CD14-positive monocyte (primary cell): ENCODE measurements around the gene KCNN4. TPM values are rescaled to one million over a fixed set of nuclear protein-coding genes. Genes with fewer than 3 reads are reported as not detected.

Experiments
- DNase-seq, 3 donors: peaks; one replicate each; pipeline ENCODE4 v3.0.0-alpha.2; 2011 to 2022
- H2AFZ ChIP-seq: 2 replicates; pipeline ENCODE4 v1.6.0; 2012; ENCODE audit warnings: mild to moderate bottlenecking, low read depth, low read length, inconsistent platforms; ENCODE audit not compliant: insufficient read depth, poor library complexity, severe bottlenecking
- H3K27ac ChIP-seq, 2 donors: 1 replicate in 1 of 2; 2 replicates in 1 of 2; pipeline ENCODE4 v1.5.1; 2012 to 2013; ENCODE audit warnings: low read length in 2 of 2, control low read depth in 1 of 2, inconsistent platforms in 1 of 2, low read depth in 1 of 2, mild to moderate bottlenecking in 1 of 2
- H3K27me3 ChIP-seq, 2 donors: one replicate each; pipeline versions ENCODE4 v1.6.0 to v1.6.1; 2011 to 2013; ENCODE audit warnings: low read length in 2 of 2; ENCODE audit not compliant: control insufficient read depth in 2 of 2, insufficient read depth in 2 of 2
- H3K36me3 ChIP-seq, 2 donors: replicated peaks in 1 of 2; 1 replicate in 1 of 2; 2 replicates in 1 of 2; pipeline versions ENCODE4 v1.5.1 to v1.6.1; 2012 to 2013; ENCODE audit warnings: low read length in 2 of 2, control low read depth in 1 of 2, inconsistent platforms in 1 of 2, mild to moderate bottlenecking in 1 of 2; ENCODE audit not compliant: insufficient read depth in 2 of 2, control insufficient read depth in 1 of 2
- H3K4me1 ChIP-seq, 2 donors: 1 replicate in 1 of 2; 2 replicates in 1 of 2; pipeline versions ENCODE4 v1.5.1 to v1.6.1; 2012 to 2013; ENCODE audit warnings: low read length in 2 of 2, control low read depth in 1 of 2, inconsistent platforms in 1 of 2, mild to moderate bottlenecking in 1 of 2, moderate library complexity in 1 of 2; ENCODE audit not compliant: insufficient read depth in 2 of 2, control insufficient read depth in 1 of 2
- H3K4me2 ChIP-seq: replicated peaks from 2 replicates; pipeline ENCODE3; 2012; ENCODE audit warnings: low read length, moderate library complexity, mild to moderate bottlenecking; ENCODE audit not compliant: poor library complexity, severe bottlenecking; ENCODE audit errors: extremely low read depth
- H3K4me3 ChIP-seq, 3 experiments: fragments of 200-600 bp in 1 of 3; sonication (generic) in 1 of 3; replicated peaks in 1 of 3; 1 replicate in 2 of 3; 2 replicates in 1 of 3; pipeline ENCODE4 v1.5.1; 2011 to 2013; ENCODE audit warnings: low read length in 3 of 3, mild to moderate bottlenecking in 3 of 3, control low read depth in 2 of 3, low read depth in 2 of 3, inconsistent platforms in 1 of 3, moderate library complexity in 1 of 3
- H3K79me2 ChIP-seq: 2 replicates; pipeline ENCODE4 v1.6.0; 2012; ENCODE audit warnings: mild to moderate bottlenecking, control low read depth, inconsistent platforms, low read length, moderate library complexity; ENCODE audit not compliant: insufficient read depth
- H3K9ac ChIP-seq: 2 replicates; pipeline ENCODE4 v1.6.0; 2017; ENCODE audit warnings: low read length, mild to moderate bottlenecking; ENCODE audit not compliant: insufficient read depth, poor library complexity, severe bottlenecking
- H3K9me3 ChIP-seq, 2 donors: replicated peaks in 1 of 2; 1 replicate in 1 of 2; 2 replicates in 1 of 2; pipeline versions ENCODE4 v1.5.1 to v1.6.1; 2012 to 2013; ENCODE audit warnings: low read length in 2 of 2, control low read depth in 1 of 2; ENCODE audit not compliant: control insufficient read depth in 1 of 2, insufficient read depth in 1 of 2
- H4K20me1 ChIP-seq: 2 replicates; pipeline ENCODE4 v1.6.0; 2012; ENCODE audit warnings: mild to moderate bottlenecking, low read length, control low read depth, moderate library complexity; ENCODE audit not compliant: insufficient read depth
- H3K27ac Mint-ChIP-seq, 7 donors: one replicate each; pipeline ENCODE4 v1.8.0; 2020; ENCODE audit warnings: mild to moderate bottlenecking in 7 of 7, mixed read lengths in 7 of 7, moderate library complexity in 6 of 7, inconsistent platforms in 2 of 7
- H3K27me3 Mint-ChIP-seq, 3 donors: one replicate each; pipeline ENCODE4 v1.8.0; 2021 to 2022; ENCODE audit warnings: low read depth in 3 of 3, mild to moderate bottlenecking in 3 of 3, mixed read lengths in 3 of 3, moderate library complexity in 3 of 3, inconsistent platforms in 1 of 3
- H3K36me3 Mint-ChIP-seq, 2 donors: one replicate each; pipeline ENCODE4 v1.8.0; 2020; ENCODE audit warnings: mixed read lengths in 2 of 2, inconsistent platforms in 1 of 2, mild to moderate bottlenecking in 1 of 2
- H3K4me1 Mint-ChIP-seq: one replicate; pipeline ENCODE4 v1.8.0; 2020; ENCODE audit warnings: mild to moderate bottlenecking, mixed read lengths
- H3K4me3 Mint-ChIP-seq, 2 donors: one replicate each; pipeline ENCODE4 v1.8.0; 2020; ENCODE audit warnings: mild to moderate bottlenecking in 2 of 2, mixed read lengths in 2 of 2, moderate library complexity in 1 of 2
- H3K9me3 Mint-ChIP-seq, 7 donors: one replicate each; pipeline ENCODE4 v1.8.0; 2020 to 2022; ENCODE audit warnings: mixed read lengths in 7 of 7, mild to moderate bottlenecking in 6 of 7, moderate library complexity in 6 of 7, inconsistent platforms in 2 of 7
- WGBS: methylation state at CpG from one replicate; pipeline ENCODE4 v1.1.5; 2013; ENCODE audit warnings: missing lambda C conversion rate; ENCODE audit not compliant: insufficient coverage; 5-methylcytosine and 5-hydroxymethylcytosine counted together
- intact Hi-C, 2 donors: fragments of 100-400 bp; cut with micrococcal nuclease; formaldehyde crosslinking; loops; one replicate each; pipeline versions ENCODE4 v1.15.0 to v1.15.1; 2023
- polyA plus RNA-seq, 3 donors: library from polyadenylated mRNA; depleted of rRNA in 1 of 3; unstranded in 2 of 3; stranded (reverse) in 1 of 3; fragments of 300-500 nt in 2 of 3; fragments of >200 nt in 1 of 3; fragmentation: Illumina TruSeq in 2 of 3; gene quantifications; 1 replicate in 2 of 3; 2 replicates in 1 of 3; pipeline ENCODE4 v1.2.3, GENCODE V29; 2012 to 2021
- TF ChIP-seq, protein P1 (sequence below): fragments of 200-600 bp; IDR thresholded peaks from one replicate; pipeline ENCODE4 v1.8.0; 2022; ENCODE audit warnings: antibody characterized with exemption, mild to moderate bottlenecking

KCNN4 gene
- polyA plus RNA-seq, 3 donors: 12.9 to 70.4 (median 17.1) TPM

GRCh38 chr19:43814663-43815352 lies 34.0 kb upstream of the KCNN4 start:
- Histone ChIP-seq H3K79me2 (no peaks in the 10 kb centered on the region), H3K27ac (no peak overlapping the region), H3K4me2 (no peak overlapping the region), H3K4me1 (no peaks in the 10 kb centered on the region), H3K36me3 (no peaks in the 10 kb centered on the region), H4K20me1 (no peaks in the 10 kb centered on the region), H2AFZ (no peak overlapping the region), H3K4me3 (no peak overlapping the region), H3K9me3 (peaks cover 2 to 4% of the 10 kb centered on the region in 2 donors), H3K27me3 (peaks cover 8 to 9% of the 10 kb centered on the region in 2 donors), H3K9ac (no peak overlapping the region)
- H3K27ac Mint-ChIP-seq: no peak overlapping the region
- H3K9me3 Mint-ChIP-seq: peaks cover 2 to 10% (median 7%) of the 10 kb centered on the region in 7 donors
- no peak for DNase-seq
- TF ChIP-seq, protein P1, sequence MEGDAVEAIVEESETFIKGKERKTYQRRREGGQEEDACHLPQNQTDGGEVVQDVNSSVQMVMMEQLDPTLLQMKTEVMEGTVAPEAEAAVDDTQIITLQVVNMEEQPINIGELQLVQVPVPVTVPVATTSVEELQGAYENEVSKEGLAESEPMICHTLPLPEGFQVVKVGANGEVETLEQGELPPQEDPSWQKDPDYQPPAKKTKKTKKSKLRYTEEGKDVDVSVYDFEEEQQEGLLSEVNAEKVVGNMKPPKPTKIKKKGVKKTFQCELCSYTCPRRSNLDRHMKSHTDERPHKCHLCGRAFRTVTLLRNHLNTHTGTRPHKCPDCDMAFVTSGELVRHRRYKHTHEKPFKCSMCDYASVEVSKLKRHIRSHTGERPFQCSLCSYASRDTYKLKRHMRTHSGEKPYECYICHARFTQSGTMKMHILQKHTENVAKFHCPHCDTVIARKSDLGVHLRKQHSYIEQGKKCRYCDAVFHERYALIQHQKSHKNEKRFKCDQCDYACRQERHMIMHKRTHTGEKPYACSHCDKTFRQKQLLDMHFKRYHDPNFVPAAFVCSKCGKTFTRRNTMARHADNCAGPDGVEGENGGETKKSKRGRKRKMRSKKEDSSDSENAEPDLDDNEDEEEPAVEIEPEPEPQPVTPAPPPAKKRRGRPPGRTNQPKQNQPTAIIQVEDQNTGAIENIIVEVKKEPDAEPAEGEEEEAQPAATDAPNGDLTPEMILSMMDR: no peak
- H3K4me3 Mint-ChIP-seq: no peak overlapping the region
- intact Hi-C loops: no loop called here
- H3K4me1 Mint-ChIP-seq: peaks cover under 1% of the 10 kb centered on the region
- H3K27me3 Mint-ChIP-seq: peaks cover 15 to 23% (median 16%) of the 10 kb centered on the region in 3 donors
- WGBS: 89% methylated on average over 1 of the region's 5 CpGs
- no peaks in the 10 kb centered on the region for H3K36me3 Mint-ChIP-seq

DNA sequence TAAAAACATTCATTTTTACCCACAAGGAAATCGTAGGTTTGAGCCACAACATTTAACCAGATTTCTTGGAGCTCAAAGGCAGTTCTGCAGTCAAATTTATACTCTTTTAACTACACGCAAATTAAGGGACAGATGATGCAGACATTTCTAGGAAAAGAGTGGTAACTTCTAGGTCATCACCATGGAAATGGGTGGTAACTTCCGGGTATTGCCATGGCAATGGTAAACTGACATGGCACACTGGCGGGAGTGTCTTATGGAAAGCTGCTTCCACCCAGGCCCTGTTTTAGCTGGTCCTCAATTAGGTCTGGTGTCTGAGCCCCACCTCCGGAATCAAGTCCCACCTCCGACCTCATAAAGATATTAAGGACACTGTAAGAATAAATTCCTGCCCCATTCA lies 31.9 kb upstream of the KCNN4 start:
- Histone ChIP-seq H3K4me2 (no peak overlapping the region), H3K79me2 (no peaks in the 10 kb centered on the region), H3K4me1 (no peaks in the 10 kb centered on the region), H3K36me3 (no peaks in the 10 kb centered on the region), H2AFZ (no peak overlapping the region), H3K9ac (no peak overlapping the region), H3K27ac (no peak overlapping the region), H3K4me3 (no peak overlapping the region), H4K20me1 (no peaks in the 10 kb centered on the region), H3K9me3 (no peaks in the 10 kb centered on the region), H3K27me3 (no peaks in the 10 kb centered on the region)
- WGBS: 89% methylated on average over 2 of the region's 6 CpGs
- H3K27ac Mint-ChIP-seq: no peak overlapping the region
- H3K9me3 Mint-ChIP-seq: peaks cover 0 to 7% (median 2%) of the 10 kb centered on the region in 7 donors
- peaks cover 14 to 18% (median 15%) of the 10 kb centered on the region in 3 donors for H3K27me3 Mint-ChIP-seq
- no peak for DNase-seq
- intact Hi-C loops: no loop called here
- H3K4me3 Mint-ChIP-seq: no peak overlapping the region
- H3K36me3 Mint-ChIP-seq: no peaks in the 10 kb centered on the region
- no peaks in the 10 kb centered on the region for H3K4me1 Mint-ChIP-seq
- TF ChIP-seq, protein P1: no peak
